ENCODE measurements around the gene YDJC. TPM values are rescaled to one million over a fixed set of nuclear protein-coding genes. Genes with fewer than 3 reads are reported as not detected.
A peak's percentile ranks its signal among the peaks of the same experiment; 100 is the strongest.

The YDJC gene
- total and polyA plus RNA-seq, 2 experiments from 2014 or later, result 53.3 to 83.7 TPM

GRCh38 chr22:21624880-21625791 is 4.7 kb downstream of the YDJC start:
- peaks cover 29% of the 10 kb centered on the region for H3K4me1 Mint-ChIP-seq
- Histone ChIP-seq H3K9me2 (ENCODE audit: insufficient read depth) (no peaks in the 10 kb centered on the region), H3F3A (replicated peaks; ENCODE audit: low read depth) (peaks cover 36% of the 10 kb centered on the region; the same call in 1 of the 2 replicates), H3K4me3 (no peak overlapping the region), H2AFZ (no peak overlapping the region), H3K27me3 (ENCODE audit: insufficient read depth) (no peaks in the 10 kb centered on the region), H3K79me2 (replicated peaks; ENCODE audit: insufficient read depth) (peaks cover 20% of the 10 kb centered on the region), H3K36me3 (ENCODE audit: insufficient read depth) (peaks cover 8% of the 10 kb centered on the region), H3K4me1 (ENCODE audit: insufficient read depth) (peaks cover 14% of the 10 kb centered on the region; the same call in 1 of the 2 replicates), H3K4me2 (no peak overlapping the region), H4K20me1 (replicated peaks; ENCODE audit: insufficient read depth) (peaks cover 58% of the 10 kb centered on the region), H3K27ac (ENCODE audit: low read depth) (0 out of 2 replicates have a peak overlapping the region, but pooled peaks have one; percentile 59)
- no peak for ATAC-seq
- H3K27ac Mint-ChIP-seq, result peak overlapping the region; percentile 22; the same call in 1 of the 2 replicates
- peaks cover 37% of the 10 kb centered on the region for H3K36me3 Mint-ChIP-seq (ENCODE audit: low read depth)
- H3K27me3 Mint-ChIP-seq (ENCODE audit: insufficient read depth, low read depth, poor library complexity), result peaks cover 28% of the 10 kb centered on the region
- TF ChIP-seq REST (IDR thresholded peaks at IDR 0.05; ENCODE audit: unreplicated experiment) (no peak), CREB1 (CRISPR knock-in tag; IDR thresholded peaks at IDR 0.05; ENCODE audit: low read depth) (no peak), EZH2phosphoT487 (IDR thresholded peaks at IDR 0.05; ENCODE audit: unreplicated experiment) (no peak), ZNF331 (CRISPR knock-in tag; IDR thresholded peaks at IDR 0.05; ENCODE audit: low read depth) (no peak), EZH2 (IDR thresholded peaks at IDR 0.05; ENCODE audit: low read depth, unreplicated experiment) (no peak), ZNF114 (CRISPR knock-in tag; IDR thresholded peaks at IDR 0.05) (no peak), JUNB (IDR thresholded peaks at IDR 0.05; ENCODE audit: unreplicated experiment) (no peak), NANOG (IDR thresholded peaks at IDR 0.05; ENCODE audit: borderline replicate concordance) (no peak), ETS1 (IDR thresholded peaks at IDR 0.05) (no peak), STAT1 (IDR thresholded peaks at IDR 0.05; ENCODE audit: unreplicated experiment) (no peak), CTCF (conservative IDR thresholded peaks at IDR 0.05; ENCODE audit: low read depth in 2 of 2) (no peak), ZNF462 (CRISPR knock-in tag; IDR thresholded peaks at IDR 0.05) (no peak)
- no peak overlapping the region; the same call in 2 of the 3 replicates for H3K4me3 Mint-ChIP-seq
- H3K9me3 Mint-ChIP-seq, result peaks cover 5% of the 10 kb centered on the region; the same call in 2 of the 3 replicates
- DNase-seq (ENCODE audit: low spot score), result no peak
